C4-2B (cell line): ENCODE measurements around the gene SEC22C.

Experiments used
- ZFX ChIP-seq: fragments of 450-650 bp; IDR thresholded peaks from 2 replicates; pipeline ENCODE4 v1.6.1; 2017
- TF ChIP-seq, protein P1 (sequence below): fragments of 450-650 bp; conservative IDR thresholded peaks from 2 replicates; pipeline ENCODE4 v1.5.1; 2017; ENCODE audit warnings: mild to moderate bottlenecking

DNA sequence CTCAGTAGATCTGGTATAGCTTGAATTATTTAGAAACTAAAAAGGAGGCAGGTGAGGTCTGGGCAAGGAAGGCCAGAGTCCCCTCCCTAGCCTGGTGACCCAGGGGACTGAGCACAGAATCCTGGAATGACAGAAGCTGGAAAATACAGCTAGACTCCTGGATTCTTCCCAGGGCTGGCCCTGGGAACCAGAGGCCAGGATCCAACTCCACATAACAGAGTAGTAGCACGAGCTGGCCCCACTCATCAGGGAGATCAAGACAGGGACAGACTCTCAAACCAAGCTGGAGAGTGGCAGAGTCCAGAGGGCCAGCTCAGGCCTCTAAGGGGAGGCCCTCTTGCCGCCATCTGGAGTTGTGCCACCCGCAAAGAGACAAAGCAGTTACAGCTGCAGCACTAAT, 68.6 kb downstream of the SEC22C start:
- TF ChIP-seq, protein P1, sequence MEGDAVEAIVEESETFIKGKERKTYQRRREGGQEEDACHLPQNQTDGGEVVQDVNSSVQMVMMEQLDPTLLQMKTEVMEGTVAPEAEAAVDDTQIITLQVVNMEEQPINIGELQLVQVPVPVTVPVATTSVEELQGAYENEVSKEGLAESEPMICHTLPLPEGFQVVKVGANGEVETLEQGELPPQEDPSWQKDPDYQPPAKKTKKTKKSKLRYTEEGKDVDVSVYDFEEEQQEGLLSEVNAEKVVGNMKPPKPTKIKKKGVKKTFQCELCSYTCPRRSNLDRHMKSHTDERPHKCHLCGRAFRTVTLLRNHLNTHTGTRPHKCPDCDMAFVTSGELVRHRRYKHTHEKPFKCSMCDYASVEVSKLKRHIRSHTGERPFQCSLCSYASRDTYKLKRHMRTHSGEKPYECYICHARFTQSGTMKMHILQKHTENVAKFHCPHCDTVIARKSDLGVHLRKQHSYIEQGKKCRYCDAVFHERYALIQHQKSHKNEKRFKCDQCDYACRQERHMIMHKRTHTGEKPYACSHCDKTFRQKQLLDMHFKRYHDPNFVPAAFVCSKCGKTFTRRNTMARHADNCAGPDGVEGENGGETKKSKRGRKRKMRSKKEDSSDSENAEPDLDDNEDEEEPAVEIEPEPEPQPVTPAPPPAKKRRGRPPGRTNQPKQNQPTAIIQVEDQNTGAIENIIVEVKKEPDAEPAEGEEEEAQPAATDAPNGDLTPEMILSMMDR, result no peak
- TF ChIP-seq ZFX, result no peak
